Measurements from ENCODE around the gene CAPN5.

GRCh38 chr11:77166021-77166420 lies 99.2 kb downstream of the CAPN5 start:
- TF ChIP-seq, protein P1, sequence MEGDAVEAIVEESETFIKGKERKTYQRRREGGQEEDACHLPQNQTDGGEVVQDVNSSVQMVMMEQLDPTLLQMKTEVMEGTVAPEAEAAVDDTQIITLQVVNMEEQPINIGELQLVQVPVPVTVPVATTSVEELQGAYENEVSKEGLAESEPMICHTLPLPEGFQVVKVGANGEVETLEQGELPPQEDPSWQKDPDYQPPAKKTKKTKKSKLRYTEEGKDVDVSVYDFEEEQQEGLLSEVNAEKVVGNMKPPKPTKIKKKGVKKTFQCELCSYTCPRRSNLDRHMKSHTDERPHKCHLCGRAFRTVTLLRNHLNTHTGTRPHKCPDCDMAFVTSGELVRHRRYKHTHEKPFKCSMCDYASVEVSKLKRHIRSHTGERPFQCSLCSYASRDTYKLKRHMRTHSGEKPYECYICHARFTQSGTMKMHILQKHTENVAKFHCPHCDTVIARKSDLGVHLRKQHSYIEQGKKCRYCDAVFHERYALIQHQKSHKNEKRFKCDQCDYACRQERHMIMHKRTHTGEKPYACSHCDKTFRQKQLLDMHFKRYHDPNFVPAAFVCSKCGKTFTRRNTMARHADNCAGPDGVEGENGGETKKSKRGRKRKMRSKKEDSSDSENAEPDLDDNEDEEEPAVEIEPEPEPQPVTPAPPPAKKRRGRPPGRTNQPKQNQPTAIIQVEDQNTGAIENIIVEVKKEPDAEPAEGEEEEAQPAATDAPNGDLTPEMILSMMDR (IDR thresholded peaks at IDR 0.05), result no peak
- TF ChIP-seq ESRRA (CRISPR knock-in tag; IDR thresholded peaks at IDR 0.05; ENCODE audit: borderline replicate concordance) (no peak), MAX (CRISPR knock-in tag; IDR thresholded peaks at IDR 0.05) (no peak)
- TF ChIP-seq, protein P2, sequence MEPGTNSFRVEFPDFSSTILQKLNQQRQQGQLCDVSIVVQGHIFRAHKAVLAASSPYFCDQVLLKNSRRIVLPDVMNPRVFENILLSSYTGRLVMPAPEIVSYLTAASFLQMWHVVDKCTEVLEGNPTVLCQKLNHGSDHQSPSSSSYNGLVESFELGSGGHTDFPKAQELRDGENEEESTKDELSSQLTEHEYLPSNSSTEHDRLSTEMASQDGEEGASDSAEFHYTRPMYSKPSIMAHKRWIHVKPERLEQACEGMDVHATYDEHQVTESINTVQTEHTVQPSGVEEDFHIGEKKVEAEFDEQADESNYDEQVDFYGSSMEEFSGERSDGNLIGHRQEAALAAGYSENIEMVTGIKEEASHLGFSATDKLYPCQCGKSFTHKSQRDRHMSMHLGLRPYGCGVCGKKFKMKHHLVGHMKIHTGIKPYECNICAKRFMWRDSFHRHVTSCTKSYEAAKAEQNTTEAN (CRISPR knock-in tag; IDR thresholded peaks at IDR 0.05), result no peak
